Naive thymus-derived CD4-positive, alpha-beta T cell (primary cell): ENCODE data around the gene TEX22. TPM values are rescaled to one million over a fixed set of nuclear protein-coding genes. Genes with fewer than 3 reads are reported as not detected.
A peak's percentile ranks its signal among the peaks of the same experiment; 100 is the strongest.

ENCODE experiments used
- ATAC-seq: fragments of 150-1000 bp; cut with Tn5 transposase; 2 replicates; pipeline ENCODE4 v1.10.0; 2021; ENCODE audit warnings: mild to moderate bottlenecking, moderate library complexity
- CTCF ChIA-PET: fragments of 350-600 bp; sonication (Branson Sonifier 250); formaldehyde crosslinking; loops from one replicate; lab custom pipeline; 2021; ENCODE audit warnings: antibody characterized with exemption; lab: Charles Lee
- POLR2A ChIA-PET: fragments of 350-600 bp; sonication (Branson Sonifier 250); formaldehyde crosslinking; loops from one replicate; lab custom pipeline; 2021; ENCODE audit warnings: antibody characterized with exemption, inconsistent platforms; lab: Charles Lee
- DNase-seq, 9 donors: peaks; one replicate each; pipeline versions ENCODE4 v3.0.0 to v3.0.0-alpha.2; 2020 to 2022; ENCODE audit warnings: mixed read lengths in 1 of 9
- H3K27ac ChIP-seq: one replicate; pipeline ENCODE4 v1.7.0; 2013; ENCODE audit warnings: mild to moderate bottlenecking, low read depth, low read length, moderate library complexity
- H3K27me3 ChIP-seq, 2 donors: one replicate each; pipeline ENCODE4 v1.7.0; 2013; ENCODE audit warnings: low read length in 2 of 2, mild to moderate bottlenecking in 2 of 2, moderate library complexity in 2 of 2; ENCODE audit not compliant: control insufficient read depth in 2 of 2, insufficient read depth in 2 of 2
- H3K36me3 ChIP-seq, 3 experiments: 1 replicate in 2 of 3; 2 replicates in 1 of 3; pipeline ENCODE4 v1.7.0; 2013; ENCODE audit warnings: low read length in 3 of 3, mild to moderate bottlenecking in 3 of 3, moderate library complexity in 1 of 3; ENCODE audit not compliant: insufficient read depth in 3 of 3, control insufficient read depth in 2 of 3
- H3K4me1 ChIP-seq, 2 donors: one replicate each; pipeline ENCODE4 v1.7.0; 2013; ENCODE audit warnings: low read length in 2 of 2, mild to moderate bottlenecking in 2 of 2, moderate library complexity in 1 of 2; ENCODE audit not compliant: control insufficient read depth in 2 of 2, insufficient read depth in 2 of 2
- H3K4me3 ChIP-seq: 2 replicates; pipeline ENCODE4 v1.7.0; 2013; ENCODE audit warnings: mild to moderate bottlenecking, low read length
- H3K9me3 ChIP-seq, 3 experiments: 1 replicate in 2 of 3; 2 replicates in 1 of 3; pipeline ENCODE4 v1.7.0; 2013; ENCODE audit warnings: low read length in 3 of 3; ENCODE audit not compliant: control insufficient read depth in 2 of 3
- H3K27ac Mint-ChIP-seq, 9 donors: one replicate each; pipeline ENCODE4 v1.8.0; 2020 to 2022; ENCODE audit warnings: mixed read lengths in 9 of 9, mild to moderate bottlenecking in 8 of 9, moderate library complexity in 5 of 9, inconsistent platforms in 2 of 9
- H3K27me3 Mint-ChIP-seq, 5 donors: one replicate each; pipeline ENCODE4 v1.8.0; 2021 to 2022; ENCODE audit warnings: mixed read lengths in 5 of 5, mild to moderate bottlenecking in 1 of 5
- H3K36me3 Mint-ChIP-seq, 5 donors: one replicate each; pipeline ENCODE4 v1.8.0; 2020 to 2022; ENCODE audit warnings: mixed read lengths in 5 of 5, mild to moderate bottlenecking in 3 of 5, inconsistent platforms in 1 of 5
- H3K4me1 Mint-ChIP-seq, 7 donors: one replicate each; pipeline ENCODE4 v1.8.0; 2020 to 2022; ENCODE audit warnings: mixed read lengths in 7 of 7, mild to moderate bottlenecking in 3 of 7, inconsistent platforms in 1 of 7
- H3K4me3 Mint-ChIP-seq, 10 donors: one replicate each; pipeline ENCODE4 v1.8.0; 2020 to 2022; ENCODE audit warnings: mild to moderate bottlenecking in 10 of 10, mixed read lengths in 10 of 10, moderate library complexity in 6 of 10, inconsistent platforms in 2 of 10
- H3K9me3 Mint-ChIP-seq, 11 donors: one replicate each; pipeline ENCODE4 v1.8.0; 2020 to 2022; ENCODE audit warnings: mixed read lengths in 11 of 11, mild to moderate bottlenecking in 4 of 11, inconsistent platforms in 1 of 11, moderate library complexity in 1 of 11
- intact Hi-C, 2 donors: fragments of 100-400 bp; cut with micrococcal nuclease; formaldehyde crosslinking; loops; one replicate each; pipeline ENCODE4 v1.15.1; 2023
- polyA plus RNA-seq, 2 donors: library from polyadenylated mRNA; unstranded; fragments of 300-500 nt; fragmentation: Illumina TruSeq; gene quantifications; one replicate each; pipeline ENCODE4 v1.2.3, GENCODE V29; 2021
- total RNA-seq, 6 experiments: library from RNA in 5 of 6; stranded (reverse) in 5 of 6; gene quantifications; 1 replicate in 5 of 6; 2 replicates in 1 of 6; pipeline ENCODE4 v1.2.3 and lab custom pipeline; 2021 to 2026

The TEX22 gene
- total and polyA plus RNA-seq, 7 experiments from 2014 or later, result 0.21 to 10.5 (median 2.4) TPM

DNA sequence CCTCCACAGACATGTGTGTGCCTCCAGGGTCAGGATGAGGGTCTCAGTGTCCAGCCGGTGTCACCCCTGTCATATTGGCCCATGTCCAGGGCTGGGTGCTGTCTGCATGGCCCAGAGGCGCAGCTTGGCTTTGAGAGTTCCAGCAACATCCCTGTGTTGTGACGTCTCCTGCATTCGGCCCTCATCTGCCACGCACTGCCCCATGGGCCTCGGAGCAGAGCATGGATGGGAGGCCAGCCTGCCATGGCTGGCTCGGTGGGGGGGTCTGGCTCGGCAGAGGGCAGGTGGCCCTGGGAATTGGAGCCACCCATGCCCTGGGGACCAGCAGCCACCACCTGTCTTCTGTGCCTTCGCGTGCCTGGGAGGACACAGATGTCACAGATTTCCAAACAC, 10.8 kb upstream of the TEX22 start:
- Mint-ChIP-seq H3K27ac (peak overlapping the region in 1 of 9 donors; percentile 40), H3K4me3 (no peak overlapping the region), H3K27me3 (no peaks in the 10 kb centered on the region), H3K4me1 (peaks cover 0 to 7% (median 4%) of the 10 kb centered on the region in 7 donors), H3K36me3 (peaks cover 0 to 10% (median 2%) of the 10 kb centered on the region in 5 donors), H3K9me3 (no peaks in the 10 kb centered on the region)
- Histone ChIP-seq H3K36me3 (peaks cover 0 to 27% (median 3%) of the 10 kb centered on the region in 3 experiments), H3K4me1 (no peaks in the 10 kb centered on the region), H3K27ac (no peak overlapping the region), H3K4me3 (no peak overlapping the region), H3K9me3 (no peaks in the 10 kb centered on the region), H3K27me3 (no peaks in the 10 kb centered on the region)
- ChIA-PET CTCF (no interaction called here), POLR2A (no interaction called here)
- intact Hi-C loops, result no loop called here
- ATAC-seq (no peak), DNase-seq (no peak)

DNA sequence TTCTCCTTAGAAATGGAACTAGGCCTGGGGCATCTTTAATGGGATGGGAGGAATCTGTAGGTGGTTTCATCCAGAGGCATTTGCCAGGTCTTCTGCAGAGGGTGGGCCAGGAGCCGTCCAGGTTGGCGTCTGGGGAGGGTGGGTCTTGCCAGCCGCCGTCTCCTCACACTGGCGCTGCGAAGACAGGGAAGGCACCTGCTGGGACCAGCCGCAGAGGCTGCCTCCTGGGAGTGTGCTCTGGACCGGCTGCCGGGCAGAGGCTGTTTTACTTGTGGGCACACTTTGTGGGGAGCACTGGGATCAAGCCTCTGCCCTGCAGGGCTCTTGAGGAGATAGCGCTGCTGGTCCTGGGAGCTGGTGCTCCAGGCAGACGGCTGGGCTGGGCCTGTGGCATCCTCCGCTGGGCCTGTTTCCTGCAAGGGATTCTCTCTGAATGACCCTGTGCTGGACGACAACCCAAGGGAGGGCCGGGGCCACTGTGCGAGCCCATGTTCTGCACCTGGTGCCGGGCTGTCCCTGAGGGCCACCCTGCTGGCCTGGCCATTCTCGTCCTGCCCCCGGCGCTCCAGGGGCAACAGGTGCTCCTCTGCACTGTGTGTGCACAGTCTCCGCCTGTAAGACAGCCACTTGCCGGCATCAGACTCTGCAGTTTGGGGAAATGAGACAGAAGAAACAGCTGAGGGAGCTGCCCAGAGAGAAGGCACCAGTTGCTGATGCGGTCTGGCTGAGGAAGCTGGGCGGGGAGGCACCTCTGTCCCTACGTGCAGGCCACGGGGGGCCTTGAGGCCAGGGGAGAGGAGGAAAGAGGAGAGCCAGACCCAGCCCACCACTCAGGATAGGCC, 10.0 kb upstream of the TEX22 start:
- DNase-seq (no peak), ATAC-seq (peak; percentile 58)
- Histone ChIP-seq H3K36me3 (peaks cover 0 to 19% (median 3%) of the 10 kb centered on the region in 3 experiments), H3K27ac (no peak overlapping the region), H3K27me3 (no peaks in the 10 kb centered on the region), H3K4me3 (no peak overlapping the region), H3K9me3 (no peaks in the 10 kb centered on the region), H3K4me1 (no peaks in the 10 kb centered on the region)
- ChIA-PET CTCF (interaction anchor here (0.7 to 1.3 kb wide), 2 partner anchors 101 to 407 kb away, joined by 3 read pairs; no protein-coding TSS in a partner anchor), POLR2A (no interaction called here)
- Mint-ChIP-seq H3K4me3 (no peak overlapping the region), H3K36me3 (peaks cover 0 to 7% (median 2%) of the 10 kb centered on the region in 5 donors), H3K27me3 (no peaks in the 10 kb centered on the region), H3K9me3 (no peaks in the 10 kb centered on the region), H3K4me1 (peaks cover 0 to 7% (median 4%) of the 10 kb centered on the region in 7 donors), H3K27ac (peak overlapping the region in 2 of 9 donors; percentile 40 to 58)
- intact Hi-C loops, result no loop called here

DNA sequence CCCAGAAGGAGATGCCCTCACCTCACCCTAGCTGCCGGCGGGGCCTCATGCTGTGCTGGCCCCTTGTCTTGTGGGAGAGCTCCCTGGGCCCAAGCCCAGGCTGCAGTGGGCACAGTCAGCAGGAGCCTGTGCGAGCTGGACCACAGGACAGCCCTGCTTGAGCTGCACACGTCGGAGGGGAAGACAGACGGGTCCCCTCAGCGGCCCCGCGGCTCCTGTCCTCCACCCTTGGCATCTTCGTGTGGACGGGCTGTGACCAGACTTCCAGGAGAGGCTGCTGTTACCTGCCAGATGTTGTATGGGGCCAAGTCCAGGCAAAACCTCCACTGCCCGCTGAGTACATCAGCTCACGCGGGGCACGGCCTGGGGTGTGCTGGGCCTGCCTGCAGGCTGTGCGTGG, 9.4 kb upstream of the TEX22 start:
- peaks cover 0 to under 1% (median 0%) of the 10 kb centered on the region in 5 donors for H3K36me3 Mint-ChIP-seq
- Histone ChIP-seq H3K36me3 (peaks cover 0 to 13% (median under 1%) of the 10 kb centered on the region in 3 experiments), H3K27me3 (no peaks in the 10 kb centered on the region), H3K4me1 (no peaks in the 10 kb centered on the region), H3K4me3 (no peak overlapping the region), H3K9me3 (no peaks in the 10 kb centered on the region), H3K27ac (no peak overlapping the region)
- ChIA-PET CTCF (interaction anchor here (0.7 to 1.3 kb wide), 2 partner anchors 101 to 408 kb away, joined by 3 read pairs; no protein-coding TSS in a partner anchor), POLR2A (no interaction called here)
- H3K27me3 Mint-ChIP-seq, result no peaks in the 10 kb centered on the region
- DNase-seq (no peak), ATAC-seq (no peak)
- no peak overlapping the region for H3K4me3 Mint-ChIP-seq
- no peak overlapping the region for H3K27ac Mint-ChIP-seq
- peaks cover 0 to 7% (median 4%) of the 10 kb centered on the region in 7 donors for H3K4me1 Mint-ChIP-seq
- no peaks in the 10 kb centered on the region for H3K9me3 Mint-ChIP-seq
- intact Hi-C loops, result no loop called here

GRCh38 chr14:105389534-105389933, 8.8 kb upstream of the TEX22 start:
- H3K4me1 Mint-ChIP-seq, result peaks cover 0 to 7% (median 4%) of the 10 kb centered on the region in 7 donors
- H3K27me3 Mint-ChIP-seq, result no peaks in the 10 kb centered on the region
- ChIA-PET POLR2A (no interaction called here), CTCF (interaction anchor here (1.3 kb wide), 1 partner anchor 100 kb away, joined by 3 read pairs; no protein-coding TSS in a partner anchor)
- no peaks in the 10 kb centered on the region for H3K36me3 Mint-ChIP-seq
- Histone ChIP-seq H3K27ac (no peak overlapping the region), H3K4me1 (no peaks in the 10 kb centered on the region), H3K36me3 (peaks cover 0 to 9% (median 0%) of the 10 kb centered on the region in 3 experiments), H3K27me3 (no peaks in the 10 kb centered on the region), H3K9me3 (no peaks in the 10 kb centered on the region), H3K4me3 (no peak overlapping the region)
- H3K27ac Mint-ChIP-seq, result no peak overlapping the region
- no peak overlapping the region for H3K4me3 Mint-ChIP-seq
- no peak for ATAC-seq
- intact Hi-C loops, result no loop called here
- DNase-seq, result no peak
- H3K9me3 Mint-ChIP-seq, result no peaks in the 10 kb centered on the region

DNA sequence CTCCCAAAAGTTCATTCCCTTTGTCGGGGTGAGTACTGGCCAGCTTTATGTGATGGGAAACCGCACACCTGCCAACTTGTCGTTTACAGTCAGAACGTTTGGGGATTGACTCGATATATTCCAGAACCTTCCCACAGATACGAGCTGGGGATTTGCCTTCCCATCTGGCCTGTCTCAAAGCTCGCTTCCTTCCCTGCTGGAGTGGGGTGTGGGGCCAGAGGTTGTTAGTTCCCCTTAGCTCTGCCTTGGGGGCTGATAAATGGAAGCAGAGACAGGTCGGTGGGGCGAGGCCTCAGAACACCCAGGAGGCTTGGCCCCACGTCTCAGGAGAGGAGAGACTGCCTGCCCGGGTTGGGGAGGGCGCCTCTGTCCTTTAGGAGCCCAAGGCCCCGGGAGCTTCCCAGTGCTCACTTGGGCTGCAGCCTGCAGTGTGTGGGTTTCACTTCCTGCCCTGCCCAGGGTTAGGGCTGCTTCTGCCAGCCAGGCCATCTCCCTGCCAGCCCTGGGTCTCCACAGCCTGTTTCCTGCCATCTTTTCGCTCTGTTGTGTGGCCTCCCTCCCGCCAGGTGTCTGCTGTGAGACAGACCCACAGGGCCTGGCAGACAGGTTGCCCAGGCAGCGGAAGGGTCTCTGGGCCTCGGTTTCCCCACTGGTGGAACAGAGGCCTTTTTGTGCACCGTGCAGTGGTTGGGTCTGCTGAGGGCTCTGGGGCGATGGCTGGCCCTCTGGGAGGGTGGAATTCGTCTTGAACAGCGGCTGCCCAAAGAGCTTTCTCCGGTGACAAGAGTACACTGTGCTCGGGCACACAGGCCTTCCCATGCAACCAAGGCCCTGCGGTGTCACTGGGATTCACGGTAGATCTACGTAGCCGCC, 8.1 kb upstream of the TEX22 start:
- Mint-ChIP-seq H3K27ac (peak overlapping the region in 1 of 9 donors; percentile 46), H3K36me3 (no peaks in the 10 kb centered on the region), H3K4me3 (no peak overlapping the region), H3K27me3 (no peaks in the 10 kb centered on the region), H3K4me1 (peaks cover 0 to 7% (median 4%) of the 10 kb centered on the region in 7 donors), H3K9me3 (no peaks in the 10 kb centered on the region)
- no peaks in the 10 kb centered on the region for H3K9me3 ChIP-seq
- intact Hi-C loops, result no loop called here
- ChIA-PET POLR2A (no interaction called here), CTCF (interaction anchor here (0.6 kb wide), 1 partner anchor 1398 kb away, joined by 3 read pairs; no protein-coding TSS in a partner anchor)
- no peak overlapping the region for H3K4me3 ChIP-seq
- DNase-seq (no peak), ATAC-seq (peak; percentile 54)
- H3K4me1 ChIP-seq, result no peaks in the 10 kb centered on the region
- peaks cover 0 to 3% (median 0%) of the 10 kb centered on the region in 3 experiments for H3K36me3 ChIP-seq
- H3K27ac ChIP-seq, result no peak overlapping the region
- H3K27me3 ChIP-seq, result no peaks in the 10 kb centered on the region

DNA sequence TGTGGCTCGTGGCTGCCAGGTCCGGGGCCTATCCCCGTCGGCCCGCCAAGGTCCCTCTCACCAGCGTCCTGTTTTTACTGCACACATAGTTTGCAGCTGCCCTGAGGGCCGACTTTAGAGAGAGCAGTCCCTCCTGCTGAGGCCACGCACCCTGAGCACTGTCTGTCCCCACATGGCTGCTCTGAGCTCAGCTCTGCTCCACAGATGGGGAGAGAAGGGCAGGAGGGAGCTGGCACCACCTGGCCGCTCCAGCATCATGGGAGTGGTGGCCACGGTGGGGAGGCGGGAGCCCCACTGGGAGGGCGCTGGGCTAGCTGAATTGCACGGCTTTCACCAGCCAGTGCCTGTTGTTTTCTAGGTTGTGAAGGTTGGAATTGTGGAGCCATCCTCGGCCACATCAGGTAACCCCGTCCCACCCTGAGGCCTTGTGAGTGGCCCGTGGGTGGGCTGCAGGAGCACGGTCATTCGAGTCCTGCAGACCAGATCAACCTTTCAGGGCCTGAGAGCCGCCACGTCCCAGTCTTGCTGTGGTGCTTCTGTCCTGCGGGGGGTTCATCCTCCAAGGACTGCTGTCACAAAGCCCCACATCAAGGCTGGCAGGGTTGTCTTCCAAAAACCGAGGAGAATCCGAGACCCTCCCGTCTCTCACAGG, 7.4 kb upstream of the TEX22 start:
- intact Hi-C loops, result no loop called here
- no peaks in the 10 kb centered on the region for H3K27me3 ChIP-seq
- Mint-ChIP-seq H3K36me3 (no peaks in the 10 kb centered on the region), H3K27me3 (no peaks in the 10 kb centered on the region), H3K4me1 (peaks cover 0 to 7% (median 4%) of the 10 kb centered on the region in 7 donors), H3K9me3 (no peaks in the 10 kb centered on the region), H3K4me3 (no peak overlapping the region), H3K27ac (no peak overlapping the region)
- ChIA-PET CTCF (no interaction called here), POLR2A (no interaction called here)
- H3K27ac ChIP-seq, result no peak overlapping the region
- H3K4me1 ChIP-seq, result no peaks in the 10 kb centered on the region
- H3K9me3 ChIP-seq, result no peaks in the 10 kb centered on the region
- DNase-seq (no peak), ATAC-seq (no peak)
- H3K4me3 ChIP-seq, result no peak overlapping the region
- peaks cover 0 to 3% (median 0%) of the 10 kb centered on the region in 3 experiments for H3K36me3 ChIP-seq
